ENCODE measurements around the gene FEZ2.
A peak's percentile ranks its signal among the peaks of the same experiment; 100 is the strongest.

The FEZ2 gene

DNA sequence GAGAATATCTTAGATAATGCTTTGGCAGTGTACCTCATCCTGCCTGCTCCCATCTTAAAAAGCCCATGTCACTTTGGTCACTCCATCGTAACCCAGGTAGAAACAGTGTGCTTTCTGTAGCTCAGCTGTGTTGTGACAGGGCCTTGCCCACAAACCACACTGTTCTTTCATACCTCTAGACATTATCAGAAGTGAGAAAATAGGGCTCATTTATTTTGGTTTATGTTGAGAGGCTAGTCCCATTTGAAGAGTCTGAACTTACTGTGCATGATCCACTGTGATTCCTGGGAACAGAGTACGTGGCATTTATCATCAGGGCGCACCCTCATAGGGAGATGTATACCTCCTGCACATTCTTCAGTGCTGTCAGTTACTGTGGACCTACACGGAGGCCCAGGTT lies 69.7 kb downstream of the FEZ2 start:
- no peaks in the 10 kb centered on the region; the same call in 1 of the 2 replicates for H3K36me3 ChIP-seq (ENCODE audit: insufficient read depth)
- peak overlapping the region; percentile 55 for H3K4me2 ChIP-seq
- H3K27ac ChIP-seq = peak overlapping the region; percentile 9; the same call in 1 of the 2 replicates
- H3K9ac ChIP-seq = no peak overlapping the region
- no peaks in the 10 kb centered on the region for H3K79me2 ChIP-seq (ENCODE audit: insufficient read depth, low read depth)
- TF ChIP-seq CTCF (conservative IDR thresholded peaks at IDR 0.05; ENCODE audit: low read depth, low read length) = no peak
- H3K4me1 ChIP-seq (ENCODE audit: low read depth, poor library complexity, severe bottlenecking) = peaks cover 28% of the 10 kb centered on the region
- peak overlapping the region; percentile 61 for H3K4me3 ChIP-seq (IDR thresholded peaks at IDR 0.05; ENCODE audit: insufficient read depth, low read depth, low read length)
- H4K20me1 ChIP-seq (ENCODE audit: insufficient read depth) = no peaks in the 10 kb centered on the region
- no peaks in the 10 kb centered on the region for H3K27me3 ChIP-seq (ENCODE audit: insufficient read depth, low read depth)
- H2AFZ ChIP-seq (ENCODE audit: low read depth) = no peak overlapping the region

DNA sequence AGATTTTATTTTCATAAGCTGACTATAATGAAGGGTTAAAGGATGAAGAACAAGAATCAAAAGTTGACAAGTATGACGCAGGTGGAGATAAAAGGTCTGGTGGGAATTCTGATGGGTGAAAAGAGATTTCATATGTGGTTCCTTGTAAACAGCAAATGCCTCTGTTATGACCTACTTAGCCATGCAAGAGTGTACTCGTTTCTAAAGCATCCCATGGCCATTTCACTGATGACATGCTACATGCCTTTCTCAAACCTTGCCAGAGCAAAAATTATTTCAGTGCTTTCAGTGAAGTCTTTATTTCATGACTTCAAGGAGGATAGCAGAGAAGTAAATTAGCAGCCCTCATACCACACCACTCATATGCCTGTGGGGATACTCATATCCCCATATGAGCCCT lies 71.7 kb downstream of the FEZ2 start:
- H3K9ac ChIP-seq = no peak overlapping the region
- no peak for TF ChIP-seq CTCF (conservative IDR thresholded peaks at IDR 0.05; ENCODE audit: low read depth, low read length)
- H3K4me1 ChIP-seq (ENCODE audit: low read depth, poor library complexity, severe bottlenecking) = peaks cover 29% of the 10 kb centered on the region
- no peaks in the 10 kb centered on the region for H3K27me3 ChIP-seq (ENCODE audit: insufficient read depth, low read depth)
- no peak overlapping the region for H2AFZ ChIP-seq (ENCODE audit: low read depth)
- H3K79me2 ChIP-seq (ENCODE audit: insufficient read depth, low read depth) = no peaks in the 10 kb centered on the region
- no peak overlapping the region for H3K27ac ChIP-seq
- H3K4me2 ChIP-seq = no peak overlapping the region
- H3K4me3 ChIP-seq (IDR thresholded peaks at IDR 0.05; ENCODE audit: insufficient read depth, low read depth, low read length) = no peak overlapping the region
- H3K36me3 ChIP-seq (ENCODE audit: insufficient read depth) = no peaks in the 10 kb centered on the region; the same call in 1 of the 2 replicates
- H4K20me1 ChIP-seq (ENCODE audit: insufficient read depth) = no peaks in the 10 kb centered on the region

- no peaks in the 10 kb centered on the region for H3K27me3 ChIP-seq (ENCODE audit: insufficient read depth, low read depth)
- no peaks in the 10 kb centered on the region; the same call in 1 of the 2 replicates for H3K36me3 ChIP-seq (ENCODE audit: insufficient read depth)
- H3K79me2 ChIP-seq (ENCODE audit: insufficient read depth, low read depth) = no peaks in the 10 kb centered on the region
- no peak overlapping the region for H3K4me2 ChIP-seq
- no peak overlapping the region for H3K9ac ChIP-seq
- no peak for TF ChIP-seq CTCF (conservative IDR thresholded peaks at IDR 0.05; ENCODE audit: low read depth, low read length)
- H2AFZ ChIP-seq (ENCODE audit: low read depth) = no peak overlapping the region
- H3K4me1 ChIP-seq (ENCODE audit: low read depth, poor library complexity, severe bottlenecking) = peaks cover 37% of the 10 kb centered on the region
- no peak overlapping the region for H3K4me3 ChIP-seq (IDR thresholded peaks at IDR 0.05; ENCODE audit: insufficient read depth, low read depth, low read length)
- H4K20me1 ChIP-seq (ENCODE audit: insufficient read depth) = no peaks in the 10 kb centered on the region
- no peak overlapping the region for H3K27ac ChIP-seq
Measured at GRCh38 chr2:36525245-36525644, 72.7 kb downstream of the FEZ2 start.

GRCh38 chr2:36523153-36523552 lies 74.8 kb downstream of the FEZ2 start:
- no peaks in the 10 kb centered on the region for H4K20me1 ChIP-seq (ENCODE audit: insufficient read depth)
- peaks cover 19% of the 10 kb centered on the region for H3K4me1 ChIP-seq (ENCODE audit: low read depth, poor library complexity, severe bottlenecking)
- no peak for TF ChIP-seq CTCF (conservative IDR thresholded peaks at IDR 0.05; ENCODE audit: low read depth, low read length)
- H3K36me3 ChIP-seq (ENCODE audit: insufficient read depth) = no peaks in the 10 kb centered on the region; the same call in 1 of the 2 replicates
- no peaks in the 10 kb centered on the region for H3K79me2 ChIP-seq (ENCODE audit: insufficient read depth, low read depth)
- H2AFZ ChIP-seq (ENCODE audit: low read depth) = no peak overlapping the region
- H3K27ac ChIP-seq = no peak overlapping the region
- H3K4me3 ChIP-seq (IDR thresholded peaks at IDR 0.05; ENCODE audit: insufficient read depth, low read depth, low read length) = no peak overlapping the region
- H3K27me3 ChIP-seq (ENCODE audit: insufficient read depth, low read depth) = no peaks in the 10 kb centered on the region
- no peak overlapping the region for H3K9ac ChIP-seq
- no peak overlapping the region for H3K4me2 ChIP-seq
